Placental pericyte (primary cell): Measurements from ENCODE around the gene TTLL3. TPM values are rescaled to one million over a fixed set of nuclear protein-coding genes. Genes with fewer than 3 reads are reported as not detected.

Experiments used
- total RNA-seq: library from RNA; depleted of rRNA; stranded (reverse); fragments of >200 nt; gene quantifications from 2 replicates; pipeline ENCODE4 v1.2.3, GENCODE V29; 2012

Gene TTLL3, protein sequence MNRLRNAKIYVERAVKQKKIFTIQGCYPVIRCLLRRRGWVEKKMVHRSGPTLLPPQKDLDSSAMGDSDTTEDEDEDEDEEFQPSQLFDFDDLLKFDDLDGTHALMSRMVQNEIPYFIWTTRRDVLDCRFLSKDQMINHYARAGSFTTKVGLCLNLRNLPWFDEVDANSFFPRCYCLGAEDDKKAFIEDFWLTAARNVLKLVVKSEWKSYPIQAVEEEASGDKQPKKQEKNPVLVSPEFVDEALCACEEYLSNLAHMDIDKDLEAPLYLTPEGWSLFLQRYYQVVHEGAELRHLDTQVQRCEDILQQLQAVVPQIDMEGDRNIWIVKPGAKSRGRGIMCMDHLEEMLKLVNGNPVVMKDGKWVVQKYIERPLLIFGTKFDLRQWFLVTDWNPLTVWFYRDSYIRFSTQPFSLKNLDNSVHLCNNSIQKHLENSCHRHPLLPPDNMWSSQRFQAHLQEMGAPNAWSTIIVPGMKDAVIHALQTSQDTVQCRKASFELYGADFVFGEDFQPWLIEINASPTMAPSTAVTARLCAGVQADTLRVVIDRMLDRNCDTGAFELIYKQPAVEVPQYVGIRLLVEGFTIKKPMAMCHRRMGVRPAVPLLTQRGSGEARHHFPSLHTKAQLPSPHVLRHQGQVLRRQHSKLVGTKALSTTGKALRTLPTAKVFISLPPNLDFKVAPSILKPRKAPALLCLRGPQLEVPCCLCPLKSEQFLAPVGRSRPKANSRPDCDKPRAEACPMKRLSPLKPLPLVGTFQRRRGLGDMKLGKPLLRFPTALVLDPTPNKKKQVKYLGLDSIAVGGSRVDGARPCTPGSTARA
- total RNA-seq = 23.0 and 32.6 TPM in 2 replicates

DNA sequence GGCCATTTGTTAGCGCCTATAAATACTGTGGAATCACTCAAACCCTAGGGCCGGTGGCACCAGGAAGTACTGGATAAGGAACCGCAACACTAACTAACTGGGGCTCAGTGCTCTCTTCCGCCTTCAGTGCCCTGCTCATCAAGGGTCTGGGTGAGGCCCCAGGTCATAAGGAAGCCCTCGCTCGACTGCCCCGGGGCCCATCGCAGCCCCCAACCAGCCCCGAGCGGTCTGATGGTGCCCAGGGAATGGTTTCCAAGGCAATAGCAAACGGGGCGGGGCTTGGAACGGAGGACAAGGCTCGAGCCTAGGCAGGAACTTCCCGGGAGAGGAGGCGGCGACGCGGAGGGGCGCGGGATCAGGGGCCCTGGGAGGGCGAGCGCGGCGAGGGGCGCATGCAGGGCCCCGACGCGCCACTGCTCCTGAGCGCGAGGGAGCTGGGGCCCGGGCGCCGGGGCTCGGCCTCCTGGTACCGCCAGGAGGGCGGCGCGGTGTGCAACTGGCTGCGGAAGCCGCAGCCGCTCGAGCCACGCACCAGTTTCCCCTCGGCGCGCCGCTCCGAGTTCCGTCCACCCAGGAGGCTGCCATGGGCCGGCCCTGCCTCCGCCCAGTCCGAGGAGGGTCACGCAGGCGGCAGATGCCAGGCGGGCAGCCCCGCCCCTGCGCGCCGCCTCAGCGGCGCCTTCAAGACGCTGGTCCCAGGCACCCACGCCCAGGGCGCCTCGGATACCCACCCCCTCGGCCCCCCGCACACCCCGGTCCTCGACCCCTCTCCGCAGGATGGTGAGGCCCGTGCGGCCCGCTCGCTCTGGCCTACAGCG, at the start of gene TTLL3:
Gene TTLL3 (plus strand): TSS at position 648 of the 818 bp plus-strand sequence. CDS start 400 bp downstream, outside the sequence.

DNA sequence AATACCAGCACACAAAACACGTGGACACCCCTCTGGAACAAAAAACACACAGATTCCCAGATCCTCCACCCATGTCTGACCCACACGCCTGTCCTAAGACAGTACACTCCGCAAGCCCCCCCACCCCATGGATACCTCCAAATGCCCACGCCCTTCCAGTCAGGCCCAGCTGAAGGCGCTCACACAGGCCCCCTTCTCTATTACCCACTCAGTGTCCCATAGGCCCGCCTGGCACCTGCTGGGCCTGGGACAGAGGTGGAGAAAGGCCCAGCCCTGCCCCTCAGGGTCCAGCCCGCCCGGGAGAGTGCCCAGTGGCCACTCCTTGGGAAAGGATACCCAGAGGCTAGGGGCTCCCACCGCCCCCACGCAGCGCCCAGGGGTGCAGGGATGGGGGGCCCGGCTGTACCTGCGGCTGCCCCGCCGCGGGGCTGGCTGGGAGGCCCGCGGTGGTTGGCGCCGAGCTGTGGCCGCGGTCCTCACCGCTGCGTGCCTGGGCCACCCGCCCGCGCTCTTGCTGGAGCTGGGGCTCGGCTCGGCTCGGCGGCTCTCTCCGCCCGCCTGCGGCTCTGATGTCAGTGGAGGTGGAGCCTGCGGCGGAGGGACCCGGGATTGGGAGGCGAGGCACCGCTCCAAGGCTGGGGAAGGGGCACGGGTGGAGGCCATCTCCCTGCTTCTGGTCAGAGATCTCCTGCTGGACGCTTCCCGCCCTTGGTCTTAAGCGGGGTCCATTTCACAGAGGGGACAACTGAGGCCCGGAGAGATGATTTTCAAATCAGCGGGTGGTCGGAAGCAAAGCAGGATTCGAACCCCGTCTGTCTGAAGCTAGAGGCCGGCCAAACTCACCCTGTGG, 40.4 kb upstream of the TTLL3 start, which contains the start of gene CAMK1:
Gene CAMK1 (minus strand): TSS at position 522 of the 850 bp plus-strand sequence. CDS start 2,198 bp downstream, outside the sequence.

DNA sequence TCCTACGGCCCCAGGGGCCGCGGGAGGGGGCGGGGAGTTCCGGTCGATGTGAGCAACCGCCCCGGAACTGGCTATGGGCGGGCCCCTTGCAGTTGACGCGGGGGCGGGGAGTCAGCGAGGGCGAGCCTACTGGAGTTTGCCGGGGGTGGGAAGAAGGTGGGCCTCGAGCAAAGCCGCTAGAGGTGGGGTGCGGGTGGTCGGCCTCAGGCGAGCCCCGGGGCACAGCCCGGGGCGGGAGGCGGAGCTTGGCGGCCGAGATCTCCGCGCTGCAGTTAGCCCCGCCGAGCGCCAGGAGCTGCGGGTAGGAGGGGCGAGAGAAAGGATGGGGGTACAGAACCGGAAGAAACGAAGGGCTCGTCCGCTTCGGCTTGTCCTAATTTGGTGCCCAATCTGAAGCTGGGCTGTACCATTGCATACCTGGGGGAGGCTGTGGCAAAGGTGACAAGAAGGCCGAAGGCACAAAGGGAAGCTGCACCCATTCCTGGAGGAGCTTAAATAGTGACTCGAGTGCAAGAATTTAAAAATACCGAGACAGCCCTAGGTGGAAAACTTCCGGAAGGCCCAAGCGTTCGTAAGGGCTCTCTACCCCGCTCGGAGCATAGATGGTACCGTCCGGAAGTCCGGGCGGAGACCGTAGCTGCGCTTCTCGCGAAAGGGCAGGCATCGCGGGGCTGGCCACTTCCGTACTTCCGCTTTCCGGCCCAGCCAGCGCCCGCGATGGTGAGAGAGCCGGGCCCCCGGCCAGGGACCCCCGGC, 17.5 kb upstream of the TTLL3 start, which contains the start of the genes ARPC4 and TADA3:
Gene ARPC4 (plus strand): TSS at position 678 of the 756 bp plus-strand sequence. CDS start 40 bp downstream, at position 718.
Gene TADA3 (minus strand): TSS at position 69 of the 756 bp plus-strand sequence. CDS start 1,007 bp downstream, outside the sequence.

DNA sequence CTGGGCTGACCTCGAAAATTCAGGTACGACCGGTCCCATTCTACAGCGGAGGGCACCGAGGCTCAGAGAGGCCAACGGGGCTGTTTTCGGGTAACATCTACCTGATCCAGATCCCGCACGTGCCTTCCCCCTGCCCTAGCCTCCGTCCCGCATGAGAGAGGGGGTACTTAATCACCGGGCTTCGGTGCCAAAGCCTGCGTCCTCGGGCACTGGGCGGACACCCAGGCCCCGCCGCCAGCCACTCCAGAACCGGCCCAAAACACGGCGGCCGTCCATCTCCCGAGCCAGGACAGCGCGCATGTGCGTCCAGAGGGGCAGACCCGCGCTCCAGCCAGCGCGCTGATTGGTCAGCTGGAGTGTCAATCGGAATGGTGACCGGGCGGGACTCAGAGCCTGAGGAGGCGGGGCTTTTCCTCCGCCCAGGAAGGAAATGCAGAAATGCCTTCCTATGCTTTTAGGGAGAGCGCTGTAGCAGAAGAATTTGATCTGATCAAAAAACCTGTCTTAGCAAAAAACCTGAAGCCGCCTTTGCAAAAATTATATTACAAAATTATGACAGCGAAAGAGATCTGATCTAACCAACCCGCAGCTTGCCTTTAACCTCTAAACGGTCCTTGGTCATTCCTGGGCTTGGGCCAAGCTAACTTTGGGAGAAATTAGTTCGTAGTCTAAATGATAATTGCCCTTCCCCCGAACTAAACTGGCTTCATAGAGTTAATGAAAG, 33.8 kb downstream of the TTLL3 start, which contains the start of gene RPUSD3:
Gene RPUSD3 (minus strand): TSS at position 294 of the 724 bp plus-strand sequence. CDS start 18 bp downstream, at position 276.

DNA sequence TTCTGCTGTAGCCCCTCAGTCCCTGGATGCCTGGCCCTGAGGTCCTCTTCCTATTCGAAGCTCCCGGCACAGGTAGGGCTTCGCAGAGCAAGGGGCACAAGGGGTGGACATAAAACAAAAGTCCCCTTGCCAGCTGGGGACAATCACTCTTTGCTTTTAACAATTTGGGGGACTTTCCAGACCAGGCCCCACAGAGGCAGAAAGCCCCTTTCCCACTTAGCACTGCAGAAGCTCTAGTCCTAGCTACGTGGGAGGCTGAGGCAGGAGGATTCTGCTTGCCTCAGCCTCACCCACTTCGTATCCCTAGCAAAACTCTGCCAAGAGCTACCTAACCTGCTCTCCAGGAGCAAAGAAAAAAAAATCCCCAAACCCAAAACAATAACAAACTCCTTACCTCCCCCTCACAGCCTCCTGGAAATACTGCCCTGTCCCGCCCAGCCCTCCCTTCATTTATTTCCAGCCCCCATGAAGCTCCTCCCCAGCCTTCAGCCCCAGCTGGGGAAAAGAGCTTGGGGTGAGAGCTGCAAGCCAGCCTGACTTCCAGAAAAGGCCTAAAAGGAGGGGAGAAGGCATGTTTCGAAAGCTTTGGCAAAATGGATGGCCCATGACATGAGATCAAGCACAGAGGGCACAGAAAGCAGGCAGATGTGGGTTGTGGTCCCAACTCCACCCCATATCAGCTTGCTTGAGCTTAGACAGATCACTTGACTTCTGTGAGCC, 69.9 kb downstream of the TTLL3 start, which contains the start of gene CIDEC:
Gene CIDEC (minus strand): TSS at position 424 of the 720 bp plus-strand sequence. CDS start 1,767 bp downstream, outside the sequence.

Other genes with a start within 250 kb of the TTLL3 start
- 49.8 and 53.6 TPM in 2 replicates for gene MTMR14, start 160.8 kb upstream of the TTLL3 start, total RNA-seq
- not detected in 2 replicates for gene CPNE9, start 106.4 kb upstream of the TTLL3 start, total RNA-seq
- 20.8 and 30.4 TPM in 2 replicates for gene BRPF1, start 78.5 kb upstream of the TTLL3 start, total RNA-seq
- 25.6 and 34.9 TPM in 2 replicates for gene OGG1, start 60.3 kb upstream of the TTLL3 start, total RNA-seq
- 13.3 and 25.2 TPM in 2 replicates for gene CAMK1, start 40.3 kb upstream of the TTLL3 start, total RNA-seq
- 79.0 and 108 TPM in 2 replicates for gene TADA3, start 17.8 kb upstream of the TTLL3 start, total RNA-seq
- gene ARPC4, start 17.2 kb upstream of the TTLL3 start, total RNA-seq = 147 and 327 TPM in 2 replicates
- gene RPUSD3, start 33.7 kb downstream of the TTLL3 start, total RNA-seq = 29.8 and 36.2 TPM in 2 replicates
- gene CIDEC, start 70.0 kb downstream of the TTLL3 start, total RNA-seq = not detected in 2 replicates
- 30.6 and 46.0 TPM in 2 replicates for gene JAGN1, start 80.3 kb downstream of the TTLL3 start, total RNA-seq
- gene IL17RE, start 92.6 kb downstream of the TTLL3 start, total RNA-seq = 0.72 and 0.88 TPM in 2 replicates
- gene IL17RC, start 106.8 kb downstream of the TTLL3 start, total RNA-seq = 43.4 and 46.4 TPM in 2 replicates
- gene CRELD1, start 123.6 kb downstream of the TTLL3 start, total RNA-seq = 13.3 and 104 TPM in 2 replicates
- gene PRRT3, start 142.1 kb downstream of the TTLL3 start, total RNA-seq = 2.6 and 2.7 TPM in 2 replicates
- gene EMC3, start 176.6 kb downstream of the TTLL3 start, total RNA-seq = 53.7 and 56.7 TPM in 2 replicates
- 1.8 and 43.8 TPM in 2 replicates for gene FANCD2, start 216.2 kb downstream of the TTLL3 start, total RNA-seq